ENCODE results near the gene YY1. TPM values are rescaled to one million over a fixed set of nuclear protein-coding genes. Genes with fewer than 3 reads are reported as not detected.
"Not testable (repeated sequence)": the region's sequence is repeated elsewhere in the genome, so short reads cannot be mapped to it uniquely, and the experiment has no call there.

Gene YY1
- total RNA-seq, 2 donors from 2014 or later: 44.4 to 60.7 TPM

- TF ChIP-seq POLR2A (IDR thresholded peaks at IDR 0.05): no peak
- TF ChIP-seq CTCF (IDR thresholded peaks at IDR 0.05): no peak
- TF ChIP-seq POLR2AphosphoS5 (IDR thresholded peaks at IDR 0.05): no peak
- Histone ChIP-seq H3K9me3 (no peaks in the 10 kb centered on the region), H3K4me3 (no peak overlapping the region), H3K27ac (no peak overlapping the region), H3K4me1 (replicated peaks) (no peaks in the 10 kb centered on the region), H3K36me3 (no peaks in the 10 kb centered on the region), H3K27me3 (replicated peaks; ENCODE audit: insufficient read depth) (no peaks in the 10 kb centered on the region)
- intact Hi-C loops (cut with DNase I): no loop called here
- no peak for DNase-seq (ENCODE audit: low spot score)
- 79% methylated on average over 5 of the region's 5 CpGs for WGBS
These were observed 37.2 kb upstream of the YY1 start for GRCh38 chr14:100201701-100202100.

GRCh38 chr14:100202712-100203111, 36.2 kb upstream of the YY1 start:
- no peak for TF ChIP-seq POLR2AphosphoS5 (IDR thresholded peaks at IDR 0.05)
- no peak for TF ChIP-seq POLR2A (IDR thresholded peaks at IDR 0.05)
- no peak for TF ChIP-seq CTCF (IDR thresholded peaks at IDR 0.05)
- Histone ChIP-seq H3K4me1 (replicated peaks) (no peaks in the 10 kb centered on the region), H3K9me3 (no peaks in the 10 kb centered on the region), H3K36me3 (no peaks in the 10 kb centered on the region), H3K4me3 (no peak overlapping the region), H3K27me3 (replicated peaks; ENCODE audit: insufficient read depth) (no peaks in the 10 kb centered on the region), H3K27ac (no peak overlapping the region)
- 70% methylated on average over 4 of the region's 4 CpGs for WGBS
- DNase-seq (ENCODE audit: low spot score): no peak
- intact Hi-C loops (cut with DNase I): no loop called here

GRCh38 chr14:100203146-100203545, 35.8 kb upstream of the YY1 start:
- no peak for DNase-seq (ENCODE audit: low spot score)
- H3K4me1 ChIP-seq (replicated peaks): no peaks in the 10 kb centered on the region
- H3K36me3 ChIP-seq: no peaks in the 10 kb centered on the region
- 94% methylated on average over 4 of the region's 4 CpGs for WGBS
- no peak overlapping the region for H3K4me3 ChIP-seq
- H3K9me3 ChIP-seq: no peaks in the 10 kb centered on the region
- H3K27me3 ChIP-seq (replicated peaks; ENCODE audit: insufficient read depth): no peaks in the 10 kb centered on the region
- H3K27ac ChIP-seq: no peak overlapping the region
- TF ChIP-seq CTCF (IDR thresholded peaks at IDR 0.05) (no peak), POLR2A (IDR thresholded peaks at IDR 0.05) (no peak), POLR2AphosphoS5 (IDR thresholded peaks at IDR 0.05) (no peak)
- intact Hi-C loops (cut with DNase I): no loop called here

GRCh38 chr14:100203962-100204834, 34.7 kb upstream of the YY1 start:
- DNase-seq (ENCODE audit: low spot score): no peak
- Histone ChIP-seq H3K36me3 (no peaks in the 10 kb centered on the region), H3K4me3 (no peak overlapping the region), H3K27ac (no peak overlapping the region), H3K27me3 (replicated peaks; ENCODE audit: insufficient read depth) (no peaks in the 10 kb centered on the region), H3K9me3 (no peaks in the 10 kb centered on the region), H3K4me1 (replicated peaks) (no peaks in the 10 kb centered on the region)
- TF ChIP-seq POLR2A (IDR thresholded peaks at IDR 0.05) (no peak), CTCF (IDR thresholded peaks at IDR 0.05) (no peak), POLR2AphosphoS5 (IDR thresholded peaks at IDR 0.05) (no peak)
- intact Hi-C loops (cut with DNase I): no loop called here
- WGBS: 76% methylated on average over 4 of the region's 4 CpGs

- intact Hi-C loops (cut with DNase I); H3K27ac ChIP-seq; H3K27me3 ChIP-seq (replicated peaks; ENCODE audit: insufficient read depth): not testable (repeated sequence)
These were observed 34.1 kb upstream of the YY1 start for GRCh38 chr14:100204835-100205167.

GRCh38 chr14:100207588-100207987, 31.4 kb upstream of the YY1 start:
- DNase-seq (ENCODE audit: low spot score); H3K4me3 ChIP-seq; H3K4me1 ChIP-seq (replicated peaks); H3K9me3 ChIP-seq; H3K27ac ChIP-seq; H3K27me3 ChIP-seq (replicated peaks; ENCODE audit: insufficient read depth); H3K36me3 ChIP-seq; intact Hi-C loops (cut with DNase I): not testable (repeated sequence)
- WGBS: 92% methylated on average over 10 of the region's 10 CpGs

More at GRCh38 chr14:100204835-100205167, 34.1 kb upstream of the YY1 start:
- not testable (repeated sequence) for H3K4me3 ChIP-seq; H3K9me3 ChIP-seq; H3K36me3 ChIP-seq; DNase-seq (ENCODE audit: low spot score); H3K4me1 ChIP-seq (replicated peaks)
- WGBS: 92% methylated on average over 7 of the region's 7 CpGs

- H3K4me1 ChIP-seq (replicated peaks); DNase-seq (ENCODE audit: low spot score); H3K4me3 ChIP-seq; H3K27me3 ChIP-seq (replicated peaks; ENCODE audit: insufficient read depth); intact Hi-C loops (cut with DNase I); H3K36me3 ChIP-seq; H3K27ac ChIP-seq; H3K9me3 ChIP-seq: not testable (repeated sequence)
- WGBS: 95% methylated on average over 31 of the region's 33 CpGs
These were observed 30.8 kb upstream of the YY1 start for GRCh38 chr14:100208136-100208535.
